Uterus (tissue), 4 donors: ENCODE measurements around the gene ZNF785. TPM values are rescaled to one million over a fixed set of nuclear protein-coding genes. Genes with fewer than 3 reads are reported as not detected.

Source experiments
- DNase-seq, 2 donors: peaks; one replicate each; pipeline ENCODE4 v3.0.0-alpha.2; 2019 to 2020
- H3K27ac ChIP-seq, 2 donors: fragments of 200-600 bp; sonication (generic); 1 replicate in 1 of 2; 2 replicates in 1 of 2; pipeline ENCODE4 v1.5.1; 2016 to 2018
- H3K27me3 ChIP-seq, 2 donors: fragments of 200-600 bp; sonication (generic); one replicate each; pipeline ENCODE4 v1.5.1; 2018 to 2019; ENCODE audit warnings: control low read depth in 1 of 2
- H3K36me3 ChIP-seq, 2 donors: fragments of 200-600 bp; sonication (generic); one replicate each; pipeline ENCODE4 v1.5.1; 2019; ENCODE audit warnings: control low read depth in 1 of 2
- H3K4me1 ChIP-seq, 2 donors: fragments of 200-600 bp; sonication (generic); one replicate each; pipeline ENCODE4 v1.5.1; 2018 to 2019; ENCODE audit warnings: control low read depth in 1 of 2
- H3K4me3 ChIP-seq, 2 donors: fragments of 200-600 bp; sonication (generic); 1 replicate in 1 of 2; 2 replicates in 1 of 2; pipeline ENCODE4 v1.5.1; 2018 to 2019; ENCODE audit warnings: mild to moderate bottlenecking in 1 of 2
- H3K9me3 ChIP-seq, 2 donors: fragments of 200-600 bp; sonication (generic); one replicate each; pipeline ENCODE4 v1.5.1; 2019; ENCODE audit warnings: control low read depth in 1 of 2
- POLR2A ChIP-seq, 2 donors: fragments of 450-650 bp; IDR thresholded peaks; one replicate each; pipeline ENCODE4 v1.6.1; 2016; ENCODE audit warnings: antibody characterized with exemption in 2 of 2, mild to moderate bottlenecking in 1 of 2, moderate library complexity in 1 of 2
- intact Hi-C: fragments of 100-400 bp; cut with DNase I; formaldehyde crosslinking; loops from one replicate; pipeline ENCODE4 v1.15.1; 2023; ENCODE audit warnings: low total_unique reads
- total RNA-seq, 4 donors: library from RNA; depleted of rRNA in 3 of 4; stranded (reverse); fragments of >200 nt in 3 of 4; gene quantifications; one replicate each; pipeline versions ENCODE4 v1.1.0 to v1.2.4, GENCODE V29; 2014 to 2023
- TF ChIP-seq, protein P1 (sequence below), 4 experiments: fragments of 200-600 bp in 2 of 4; fragments of 450-650 bp in 2 of 4; sonication (generic) in 2 of 4; IDR thresholded peaks; one replicate each; pipeline ENCODE4 v1.5.1; 2016 to 2019; ENCODE audit warnings: antibody characterized with exemption in 4 of 4, mild to moderate bottlenecking in 2 of 4, moderate library complexity in 1 of 4
- donor health status: DM: yes; HTN: yes; CAD: no.

The ZNF785 gene
- total RNA-seq, 4 donors from 2014 or later, result 6.8 to 37.4 (median 15.2) TPM

DNA sequence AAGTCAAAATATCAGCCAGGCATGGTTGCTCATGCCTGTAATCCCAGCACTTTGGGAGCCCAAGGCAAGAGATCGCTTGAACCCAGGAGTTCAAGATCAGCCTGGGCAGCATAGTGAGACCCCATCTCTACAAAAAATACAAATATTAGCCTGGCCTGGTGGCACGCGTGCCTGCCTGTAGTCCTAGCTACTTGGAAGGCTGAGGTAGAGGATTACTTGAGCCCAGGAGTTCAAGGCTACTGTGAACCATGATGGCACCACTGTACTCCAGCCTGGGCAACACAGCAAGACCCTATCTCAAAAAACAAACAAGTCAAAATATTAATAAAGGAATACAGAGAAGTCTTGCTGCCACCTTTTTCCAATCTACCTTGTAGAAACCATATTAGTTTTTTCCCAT, 20.5 kb upstream of the ZNF785 start:
- TF ChIP-seq POLR2A (IDR thresholded peaks at IDR 0.05), result no peak
- TF ChIP-seq, protein P1, sequence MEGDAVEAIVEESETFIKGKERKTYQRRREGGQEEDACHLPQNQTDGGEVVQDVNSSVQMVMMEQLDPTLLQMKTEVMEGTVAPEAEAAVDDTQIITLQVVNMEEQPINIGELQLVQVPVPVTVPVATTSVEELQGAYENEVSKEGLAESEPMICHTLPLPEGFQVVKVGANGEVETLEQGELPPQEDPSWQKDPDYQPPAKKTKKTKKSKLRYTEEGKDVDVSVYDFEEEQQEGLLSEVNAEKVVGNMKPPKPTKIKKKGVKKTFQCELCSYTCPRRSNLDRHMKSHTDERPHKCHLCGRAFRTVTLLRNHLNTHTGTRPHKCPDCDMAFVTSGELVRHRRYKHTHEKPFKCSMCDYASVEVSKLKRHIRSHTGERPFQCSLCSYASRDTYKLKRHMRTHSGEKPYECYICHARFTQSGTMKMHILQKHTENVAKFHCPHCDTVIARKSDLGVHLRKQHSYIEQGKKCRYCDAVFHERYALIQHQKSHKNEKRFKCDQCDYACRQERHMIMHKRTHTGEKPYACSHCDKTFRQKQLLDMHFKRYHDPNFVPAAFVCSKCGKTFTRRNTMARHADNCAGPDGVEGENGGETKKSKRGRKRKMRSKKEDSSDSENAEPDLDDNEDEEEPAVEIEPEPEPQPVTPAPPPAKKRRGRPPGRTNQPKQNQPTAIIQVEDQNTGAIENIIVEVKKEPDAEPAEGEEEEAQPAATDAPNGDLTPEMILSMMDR (IDR thresholded peaks at IDR 0.05), result no peak
- no peak for DNase-seq
- H3K27ac ChIP-seq, result no peak overlapping the region
- H3K9me3 ChIP-seq, result no peaks in the 10 kb centered on the region
- no peaks in the 10 kb centered on the region for H3K4me1 ChIP-seq
- no peaks in the 10 kb centered on the region for H3K36me3 ChIP-seq
- intact Hi-C loops, result no loop called here
- no peaks in the 10 kb centered on the region for H3K27me3 ChIP-seq
- H3K4me3 ChIP-seq, result no peak overlapping the region

DNA sequence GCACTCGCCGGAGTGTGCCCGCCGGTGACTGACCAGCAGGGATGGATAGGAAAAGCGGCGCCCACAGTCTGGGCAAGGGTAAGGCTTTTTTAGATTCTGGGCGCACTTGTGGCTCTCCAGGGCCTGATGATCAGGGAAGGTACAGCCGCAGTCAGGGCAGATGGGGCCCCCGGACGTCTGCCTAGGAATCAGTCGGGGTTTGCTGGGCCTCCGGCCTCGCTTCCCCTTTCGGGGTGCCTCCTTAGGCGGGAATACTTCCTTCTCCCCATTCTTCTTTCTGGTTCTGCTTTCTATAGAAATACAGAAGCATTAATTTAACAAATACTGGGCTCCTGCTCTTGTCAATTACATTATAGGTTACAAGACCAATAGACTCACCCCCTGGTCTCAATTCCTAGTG, 19.7 kb upstream of the ZNF785 start:
- H3K27me3 ChIP-seq, result no peaks in the 10 kb centered on the region
- intact Hi-C loops, result no loop called here
- no peak for DNase-seq
- no peaks in the 10 kb centered on the region for H3K4me1 ChIP-seq
- H3K9me3 ChIP-seq, result no peaks in the 10 kb centered on the region
- H3K36me3 ChIP-seq, result no peaks in the 10 kb centered on the region
- TF ChIP-seq POLR2A (IDR thresholded peaks at IDR 0.05), result no peak
- TF ChIP-seq, protein P1 (IDR thresholded peaks at IDR 0.05), result no peak
- no peak overlapping the region for H3K4me3 ChIP-seq
- no peak overlapping the region for H3K27ac ChIP-seq

DNA sequence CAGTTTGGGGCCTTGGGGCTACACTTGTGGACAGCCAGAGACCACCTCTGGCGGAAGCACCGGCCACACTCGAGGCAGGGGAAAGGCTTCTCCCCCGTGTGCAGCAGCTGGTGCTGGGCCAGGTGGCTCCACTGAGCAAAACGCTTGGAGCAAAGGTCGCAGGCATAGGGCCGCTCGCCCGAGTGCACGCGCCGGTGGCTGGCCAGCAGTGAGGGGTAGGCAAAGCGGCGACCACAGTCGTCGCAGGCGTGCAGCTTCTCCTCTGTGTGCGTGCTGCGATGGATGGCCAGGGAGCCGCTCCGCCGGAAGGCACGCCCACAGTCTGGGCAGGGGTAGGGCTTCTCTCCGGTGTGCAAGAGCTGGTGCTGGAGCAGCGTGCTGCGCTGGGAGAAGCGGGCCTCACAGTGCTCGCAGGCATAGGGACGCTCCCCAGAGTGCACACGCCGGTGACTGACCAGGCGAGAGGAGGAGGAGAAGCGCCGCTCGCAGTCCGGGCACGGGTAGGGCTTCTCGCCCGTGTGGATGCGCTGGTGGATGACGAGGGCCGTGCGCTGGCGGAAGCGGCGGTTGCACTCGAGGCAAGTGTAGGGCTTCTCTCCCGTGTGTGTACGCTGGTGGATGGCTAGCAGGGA, 18.9 kb upstream of the ZNF785 start:
- DNase-seq, result no peak
- TF ChIP-seq POLR2A (IDR thresholded peaks at IDR 0.05), result no peak
- TF ChIP-seq, protein P1 (IDR thresholded peaks at IDR 0.05), result no peak
- intact Hi-C loops, result no loop called here
- no peaks in the 10 kb centered on the region for H3K36me3 ChIP-seq
- H3K27me3 ChIP-seq, result no peaks in the 10 kb centered on the region
- H3K9me3 ChIP-seq, result no peaks in the 10 kb centered on the region
- H3K27ac ChIP-seq, result no peak overlapping the region
- H3K4me1 ChIP-seq, result no peaks in the 10 kb centered on the region
- H3K4me3 ChIP-seq, result no peak overlapping the region

DNA sequence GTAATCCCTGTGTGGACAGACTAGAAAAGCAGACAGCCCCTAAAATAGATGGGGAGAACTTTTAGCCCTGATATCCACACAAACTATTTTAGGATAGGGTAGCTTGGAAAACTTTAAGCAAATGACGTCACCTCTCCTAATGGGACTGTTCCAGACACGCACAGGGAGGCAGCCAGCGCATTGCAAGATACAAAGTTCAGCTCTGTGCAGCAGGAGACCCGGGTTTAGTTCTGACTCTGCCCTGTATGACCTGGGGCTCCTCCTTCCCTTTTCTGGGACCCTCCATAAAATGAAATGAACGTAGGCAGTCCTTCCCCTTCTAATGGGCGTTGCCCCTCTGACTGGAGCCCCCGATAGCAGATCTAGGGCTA, 18.4 kb upstream of the ZNF785 start:
- Histone ChIP-seq H3K27me3 (no peaks in the 10 kb centered on the region), H3K4me3 (no peak overlapping the region), H3K9me3 (no peaks in the 10 kb centered on the region), H3K4me1 (no peaks in the 10 kb centered on the region), H3K27ac (no peak overlapping the region), H3K36me3 (no peaks in the 10 kb centered on the region)
- intact Hi-C loops, result no loop called here
- no peak for DNase-seq
- TF ChIP-seq, protein P1 (IDR thresholded peaks at IDR 0.05), result no peak
- no peak for TF ChIP-seq POLR2A (IDR thresholded peaks at IDR 0.05)

DNA sequence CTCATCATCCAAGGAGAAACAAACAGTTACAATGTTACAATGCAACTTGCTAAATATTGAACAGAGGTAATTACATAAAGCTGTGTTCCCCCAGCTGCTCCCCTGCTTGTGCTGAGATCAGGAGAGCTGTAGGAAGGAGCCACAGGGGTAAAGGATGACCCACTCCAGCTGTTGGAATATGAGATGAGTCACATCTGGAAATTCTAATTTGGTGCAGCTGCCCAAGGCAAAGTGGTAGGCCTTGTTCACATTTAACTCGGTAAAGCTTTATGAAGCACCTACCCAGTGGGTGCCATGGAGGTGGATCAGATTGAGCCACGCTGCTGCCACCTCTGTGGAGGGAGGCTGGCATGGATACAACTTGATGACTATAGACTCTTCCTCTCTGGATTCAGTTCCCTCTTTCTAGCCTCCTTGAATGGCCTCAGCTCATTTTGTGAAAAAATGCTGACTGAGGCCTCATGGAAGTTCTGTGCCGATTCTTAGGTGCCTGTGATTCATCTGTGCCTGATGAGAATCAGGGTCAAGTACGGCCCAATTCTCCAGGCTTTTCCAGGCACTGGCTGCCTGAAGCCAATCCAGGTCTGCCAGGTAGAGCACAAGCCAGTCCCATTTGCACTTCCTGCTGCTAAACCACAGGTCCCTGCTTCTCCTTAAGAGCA, 17.2 kb upstream of the ZNF785 start:
- Histone ChIP-seq H3K27ac (no peak overlapping the region), H3K27me3 (no peaks in the 10 kb centered on the region), H3K9me3 (no peaks in the 10 kb centered on the region), H3K4me3 (no peak overlapping the region), H3K4me1 (no peaks in the 10 kb centered on the region), H3K36me3 (no peaks in the 10 kb centered on the region)
- DNase-seq, result no peak
- intact Hi-C loops, result no loop called here
- TF ChIP-seq, protein P1 (IDR thresholded peaks at IDR 0.05), result no peak
- no peak for TF ChIP-seq POLR2A (IDR thresholded peaks at IDR 0.05)
